Naive thymus-derived CD8-positive, alpha-beta T cell (primary cell): ENCODE data around the gene ACSM2B. TPM values are rescaled to one million over a fixed set of nuclear protein-coding genes. Genes with fewer than 3 reads are reported as not detected.
"Not testable (repeated sequence)": the region's sequence is repeated elsewhere in the genome, so short reads cannot be mapped to it uniquely, and the experiment has no call there.

ENCODE experiments used
- ATAC-seq, 2 donors: fragments of 150-1000 bp; cut with Tn5 transposase in 1 of 2; sonication (Bioruptor Pico), chemical (Tn5 transposase) in 1 of 2; 1 replicate in 1 of 2; 2 replicates in 1 of 2; pipeline ENCODE4 v1.10.0; 2021; ENCODE audit warnings: mild to moderate bottlenecking in 2 of 2, moderate library complexity in 2 of 2
- POLR2A ChIA-PET: fragments of 350-600 bp; sonication (Branson Sonifier 250); formaldehyde crosslinking; loops from one replicate; lab custom pipeline; 2021; ENCODE audit warnings: antibody characterized with exemption; lab: Charles Lee
- DNase-seq, 10 donors: peaks; one replicate each; pipeline versions ENCODE4 v3.0.0 to v3.0.0-alpha.2; 2020 to 2022
- H3K27ac Mint-ChIP-seq, 10 donors: one replicate each; pipeline ENCODE4 v1.8.0; 2020 to 2022; ENCODE audit warnings: mild to moderate bottlenecking in 10 of 10, mixed read lengths in 10 of 10, moderate library complexity in 4 of 10, inconsistent platforms in 1 of 10
- H3K27me3 Mint-ChIP-seq, 5 donors: one replicate each; pipeline ENCODE4 v1.8.0; 2021 to 2022; ENCODE audit warnings: mixed read lengths in 5 of 5
- H3K36me3 Mint-ChIP-seq, 3 donors: one replicate each; pipeline ENCODE4 v1.8.0; 2020 to 2022; ENCODE audit warnings: mixed read lengths in 3 of 3, mild to moderate bottlenecking in 2 of 3, inconsistent platforms in 1 of 3
- H3K4me1 Mint-ChIP-seq, 4 donors: one replicate each; pipeline ENCODE4 v1.8.0; 2021 to 2022; ENCODE audit warnings: mixed read lengths in 4 of 4
- H3K4me3 Mint-ChIP-seq, 10 donors: one replicate each; pipeline ENCODE4 v1.8.0; 2020 to 2022; ENCODE audit warnings: mild to moderate bottlenecking in 10 of 10, mixed read lengths in 10 of 10, moderate library complexity in 6 of 10, inconsistent platforms in 1 of 10
- H3K9me3 Mint-ChIP-seq, 9 donors: one replicate each; pipeline ENCODE4 v1.8.0; 2020 to 2022; ENCODE audit warnings: mixed read lengths in 9 of 9, mild to moderate bottlenecking in 3 of 9, inconsistent platforms in 1 of 9, moderate library complexity in 1 of 9
- polyA plus RNA-seq, 3 donors: library from polyadenylated mRNA; unstranded; fragments of 300-500 nt; fragmentation: Illumina TruSeq; gene quantifications; one replicate each; pipeline ENCODE4 v1.2.3, GENCODE V29; 2021
- total RNA-seq, 8 experiments: library from RNA in 2 of 8; stranded (reverse) in 2 of 8; gene quantifications; one replicate each; pipeline ENCODE4 v1.2.3 and lab custom pipeline; 2021 to 2026

Gene ACSM2B
- total and polyA plus RNA-seq, 5 experiments from 2014 or later, result not detected

- H3K4me1 Mint-ChIP-seq, POLR2A ChIA-PET, H3K4me3 Mint-ChIP-seq, ATAC-seq, H3K27ac Mint-ChIP-seq, DNase-seq, H3K36me3 Mint-ChIP-seq, H3K9me3 Mint-ChIP-seq, H3K27me3 Mint-ChIP-seq: not testable (repeated sequence)
Measured at GRCh38 chr16:20587645-20588074, 11.5 kb upstream of the ACSM2B start.

GRCh38 chr16:20586716-20587115 lies 10.5 kb upstream of the ACSM2B start:
- H3K27ac Mint-ChIP-seq, POLR2A ChIA-PET, H3K4me1 Mint-ChIP-seq: not testable (repeated sequence)

DNA sequence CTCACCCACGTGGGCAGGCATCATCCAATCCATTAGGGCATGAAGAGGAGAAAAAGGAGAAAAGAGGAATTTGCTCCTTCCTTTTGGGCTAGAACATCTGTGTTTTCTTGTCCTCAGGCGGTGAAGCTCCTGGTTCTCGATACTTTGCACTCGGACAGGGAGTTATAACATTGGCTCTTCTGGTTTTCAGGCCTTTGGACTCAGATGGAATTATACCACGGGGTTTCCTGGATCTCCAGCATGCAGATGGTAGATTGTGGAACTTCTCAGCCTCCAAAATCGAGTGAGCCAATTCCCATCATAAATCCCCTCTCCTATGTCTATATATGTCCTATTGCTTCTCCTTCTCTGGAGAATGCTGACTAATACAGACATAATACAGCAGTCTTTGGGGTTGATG lies 9.9 kb upstream of the ACSM2B start:
- ATAC-seq, H3K36me3 Mint-ChIP-seq, DNase-seq, H3K9me3 Mint-ChIP-seq, POLR2A ChIA-PET, H3K4me3 Mint-ChIP-seq, H3K4me1 Mint-ChIP-seq, H3K27me3 Mint-ChIP-seq, H3K27ac Mint-ChIP-seq: not testable (repeated sequence)

More at GRCh38 chr16:20586716-20587115, 10.5 kb upstream of the ACSM2B start:
- ATAC-seq, H3K4me3 Mint-ChIP-seq, H3K36me3 Mint-ChIP-seq, DNase-seq, H3K27me3 Mint-ChIP-seq, H3K9me3 Mint-ChIP-seq: not testable (repeated sequence)

DNA sequence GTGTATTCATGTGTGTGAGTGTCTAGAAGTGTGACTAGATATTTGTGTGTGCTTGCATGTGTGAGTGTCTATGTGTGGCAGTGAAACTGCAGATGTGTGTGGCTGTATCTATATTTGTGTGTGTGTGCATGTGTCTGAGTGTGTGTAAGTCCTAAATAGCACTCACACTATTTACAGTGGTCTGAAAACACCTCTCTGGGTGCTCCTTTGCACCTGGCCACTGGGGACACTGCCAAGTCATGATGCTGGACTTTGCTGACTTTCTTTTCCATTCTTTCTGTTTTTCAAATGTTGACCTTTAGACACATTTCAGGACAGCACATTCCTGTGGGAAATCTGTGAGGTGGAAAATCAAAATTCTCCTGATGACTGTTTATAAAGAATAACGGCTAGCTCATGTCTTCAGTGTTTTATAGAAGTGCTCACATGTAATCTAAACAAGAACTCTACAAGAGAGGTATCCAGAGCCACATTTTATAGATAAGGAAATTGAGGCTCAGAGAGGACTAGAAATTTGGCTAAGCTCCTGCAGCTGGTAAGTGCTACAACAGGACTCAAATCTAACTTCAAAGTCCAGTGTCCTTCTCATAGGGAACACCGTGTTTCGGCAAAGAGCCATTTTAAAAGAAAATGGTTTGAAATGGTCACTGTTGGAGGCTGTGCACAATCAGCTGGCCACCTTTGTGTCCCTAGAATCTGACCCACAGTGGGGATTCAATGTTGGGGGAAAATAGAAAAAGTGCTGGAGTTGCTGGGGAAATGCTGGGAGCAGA lies 4.5 kb upstream of the ACSM2B start:
- POLR2A ChIA-PET, DNase-seq, ATAC-seq: not testable (repeated sequence)

GRCh38 chr16:20578091-20578490 lies 1.9 kb upstream of the ACSM2B start:
- ATAC-seq, H3K4me1 Mint-ChIP-seq: not testable (repeated sequence)

More for the DNA sequence above, 4.5 kb upstream of the ACSM2B start:
- not testable (repeated sequence) for H3K36me3 Mint-ChIP-seq, H3K27ac Mint-ChIP-seq, H3K4me1 Mint-ChIP-seq, H3K4me3 Mint-ChIP-seq, H3K27me3 Mint-ChIP-seq, H3K9me3 Mint-ChIP-seq

GRCh38 chr16:20569117-20569651 lies 7.0 kb downstream of the ACSM2B start:
- POLR2A ChIA-PET, H3K4me1 Mint-ChIP-seq, H3K36me3 Mint-ChIP-seq, H3K9me3 Mint-ChIP-seq, H3K27ac Mint-ChIP-seq, H3K4me3 Mint-ChIP-seq, ATAC-seq, DNase-seq: not testable (repeated sequence)
- peaks cover 0 to 12% (median 3%) of the 10 kb centered on the region in 5 donors for H3K27me3 Mint-ChIP-seq

More at GRCh38 chr16:20578091-20578490, 1.9 kb upstream of the ACSM2B start:
- H3K27me3 Mint-ChIP-seq, H3K27ac Mint-ChIP-seq, H3K4me3 Mint-ChIP-seq, DNase-seq, POLR2A ChIA-PET, H3K36me3 Mint-ChIP-seq, H3K9me3 Mint-ChIP-seq: not testable (repeated sequence)

- Mint-ChIP-seq H3K27ac (no peak overlapping the region), H3K9me3 (peaks cover 0 to 8% (median 2%) of the 10 kb centered on the region in 9 donors)
Measured at GRCh38 chr16:20568404-20568803, 7.8 kb downstream of the ACSM2B start.

DNA sequence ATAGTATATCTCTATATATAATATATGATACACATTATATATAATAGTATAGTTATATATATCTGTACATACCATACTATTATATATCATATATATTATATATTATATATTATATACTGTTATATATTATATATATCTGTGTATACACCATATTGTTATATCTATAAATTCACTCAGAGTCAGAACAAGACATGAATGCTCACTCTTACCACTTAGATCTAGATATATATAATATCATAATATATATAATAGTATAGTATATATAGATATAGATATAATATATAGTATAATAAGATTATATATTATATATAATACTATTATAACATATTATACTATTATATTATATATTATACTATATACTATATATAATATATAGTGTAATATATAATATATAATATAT lies 9.3 kb downstream of the ACSM2B start:
- Mint-ChIP-seq H3K27me3 (peaks cover 0 to 9% (median 3%) of the 10 kb centered on the region in 5 donors), H3K4me1 (no peaks in the 10 kb centered on the region), H3K27ac (no peak overlapping the region), H3K4me3 (no peak overlapping the region), H3K9me3 (peaks cover 0 to 18% (median 4%) of the 10 kb centered on the region in 9 donors), H3K36me3 (no peaks in the 10 kb centered on the region)
- DNase-seq, result no peak
- ATAC-seq, result no peak
- POLR2A ChIA-PET, result no interaction called here

More at GRCh38 chr16:20568404-20568803, 7.8 kb downstream of the ACSM2B start:
- Mint-ChIP-seq H3K4me3 (no peak overlapping the region), H3K4me1 (no peaks in the 10 kb centered on the region), H3K27me3 (peaks cover 0 to 13% (median 3%) of the 10 kb centered on the region in 5 donors), H3K36me3 (no peaks in the 10 kb centered on the region)
- POLR2A ChIA-PET, result no interaction called here
- DNase-seq (no peak), ATAC-seq (no peak)

DNA sequence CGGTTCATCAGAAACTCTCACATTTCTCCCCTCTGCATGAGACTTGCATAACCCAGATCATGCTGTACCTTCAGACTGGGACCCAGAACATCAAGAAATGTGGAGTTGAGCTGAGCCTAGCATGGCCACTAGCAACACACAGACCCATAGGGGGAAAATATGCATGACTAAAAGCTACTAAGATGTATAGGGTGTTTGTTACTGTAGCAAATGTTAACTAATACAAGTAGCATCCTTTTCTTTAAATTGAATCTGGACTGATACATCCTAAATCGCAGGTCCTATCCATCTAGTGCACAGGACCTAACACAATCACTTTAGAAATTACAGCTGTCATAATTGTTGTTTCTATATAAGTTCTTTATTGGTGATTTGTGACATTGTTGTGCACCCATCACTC lies 10.8 kb downstream of the ACSM2B start:
- H3K27ac Mint-ChIP-seq, POLR2A ChIA-PET, H3K27me3 Mint-ChIP-seq, H3K36me3 Mint-ChIP-seq, H3K4me1 Mint-ChIP-seq, H3K4me3 Mint-ChIP-seq, ATAC-seq, DNase-seq: not testable (repeated sequence)
- peaks cover 0 to 19% (median 4%) of the 10 kb centered on the region in 9 donors for H3K9me3 Mint-ChIP-seq

- POLR2A ChIA-PET, H3K27me3 Mint-ChIP-seq, DNase-seq, ATAC-seq, H3K36me3 Mint-ChIP-seq, H3K4me3 Mint-ChIP-seq, H3K27ac Mint-ChIP-seq, H3K4me1 Mint-ChIP-seq: not testable (repeated sequence)
- peaks cover 0 to 23% (median 6%) of the 10 kb centered on the region in 9 donors for H3K9me3 Mint-ChIP-seq
Measured at GRCh38 chr16:20564218-20564617, 11.9 kb downstream of the ACSM2B start.

DNA sequence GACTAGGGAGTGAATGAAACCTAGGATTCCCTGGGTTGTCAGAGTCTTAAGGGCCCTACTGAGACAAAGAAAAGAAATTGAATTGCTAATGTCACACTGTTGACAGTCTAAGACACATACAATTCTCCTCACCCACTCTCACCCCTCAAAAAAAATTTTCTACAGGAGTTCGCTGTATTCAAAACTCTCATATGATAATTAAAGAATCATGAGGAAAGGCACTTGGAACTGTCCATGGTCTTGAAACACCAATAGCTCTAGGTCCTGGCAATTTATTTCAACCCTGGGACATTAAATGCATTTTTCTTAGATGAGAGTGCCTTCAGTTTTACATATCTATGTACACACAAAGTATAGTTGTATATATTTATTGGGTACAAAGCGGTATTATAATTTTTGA lies 20.5 kb downstream of the ACSM2B start:
- H3K4me3 Mint-ChIP-seq, ATAC-seq, H3K4me1 Mint-ChIP-seq, H3K27ac Mint-ChIP-seq, DNase-seq, POLR2A ChIA-PET: not testable (repeated sequence)
- H3K9me3 Mint-ChIP-seq, result peaks cover 0 to 23% (median 6%) of the 10 kb centered on the region in 9 donors
- peaks cover 0 to 15% (median 0%) of the 10 kb centered on the region in 3 donors for H3K36me3 Mint-ChIP-seq
- peaks cover 4 to 24% (median 13%) of the 10 kb centered on the region in 5 donors for H3K27me3 Mint-ChIP-seq

GRCh38 chr16:20554689-20555088 lies 21.5 kb downstream of the ACSM2B start:
- POLR2A ChIA-PET, DNase-seq, H3K4me3 Mint-ChIP-seq, H3K27ac Mint-ChIP-seq, H3K4me1 Mint-ChIP-seq, ATAC-seq: not testable (repeated sequence)
- Mint-ChIP-seq H3K36me3 (peaks cover 0 to 15% (median 0%) of the 10 kb centered on the region in 3 donors), H3K27me3 (peaks cover 4 to 28% (median 12%) of the 10 kb centered on the region in 5 donors), H3K9me3 (peaks cover 0 to 17% (median 4%) of the 10 kb centered on the region in 9 donors)

- POLR2A ChIA-PET, H3K4me1 Mint-ChIP-seq, H3K27ac Mint-ChIP-seq, H3K4me3 Mint-ChIP-seq, DNase-seq, ATAC-seq: not testable (repeated sequence)
- peaks cover 4 to 28% (median 12%) of the 10 kb centered on the region in 5 donors for H3K27me3 Mint-ChIP-seq
- H3K36me3 Mint-ChIP-seq, result peaks cover 0 to 14% (median 0%) of the 10 kb centered on the region in 3 donors
- H3K9me3 Mint-ChIP-seq, result peaks cover 0 to 15% (median 5%) of the 10 kb centered on the region in 9 donors
Measured at GRCh38 chr16:20553493-20553892, 22.7 kb downstream of the ACSM2B start.
